ENCODE data around the gene GLTPD2.
"Not testable (repeated sequence)": the region's sequence is repeated elsewhere in the genome, so short reads cannot be mapped to it uniquely, and the experiment has no call there.

The GLTPD2 gene

GRCh38 chr17:4808378-4808767 lies 19.6 kb downstream of the GLTPD2 start:
- DNase-seq (ENCODE audit: low spot score) = no peak

- no peak for DNase-seq (ENCODE audit: low spot score)
These were observed 22.0 kb downstream of the GLTPD2 start for GRCh38 chr17:4810696-4811290.

DNA sequence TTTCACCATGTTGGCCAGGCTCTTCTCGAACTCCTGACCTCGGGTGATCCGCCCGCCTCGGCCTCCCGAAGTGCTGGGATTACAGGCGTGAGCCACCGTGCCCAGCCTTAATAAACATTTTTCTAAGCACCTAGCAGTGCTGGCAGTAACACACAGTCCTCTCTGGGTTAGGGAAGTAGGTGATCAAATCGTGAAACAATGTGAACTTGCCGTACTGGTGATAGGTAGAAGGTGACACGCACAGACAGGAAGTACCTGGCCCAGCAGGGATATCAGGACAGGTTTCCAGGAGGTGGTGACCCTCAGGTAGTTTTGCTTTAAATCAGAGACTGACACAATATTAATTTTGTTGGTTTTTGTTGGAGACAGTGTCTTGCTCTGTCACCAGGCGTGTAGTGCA lies 22.7 kb downstream of the GLTPD2 start:
- no peak for DNase-seq (ENCODE audit: low spot score)

DNA sequence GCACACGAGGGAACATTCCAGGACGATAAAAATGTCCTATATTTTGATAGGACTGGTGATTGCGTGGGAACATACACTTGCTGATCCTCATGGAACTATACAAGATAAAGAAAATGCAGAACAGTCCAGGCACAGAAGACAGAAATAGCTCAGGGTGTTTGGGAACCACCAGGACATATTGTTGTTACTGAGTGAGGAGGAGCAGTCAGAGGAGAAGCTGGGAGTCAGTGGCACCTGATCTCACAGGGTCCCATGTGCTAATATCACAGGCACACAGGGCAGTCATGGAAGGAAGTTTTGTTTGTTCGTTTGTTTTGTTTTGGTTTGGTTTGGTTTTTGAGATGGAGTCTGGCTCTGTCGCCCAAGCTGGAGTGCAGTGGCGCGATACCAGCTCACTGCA lies 23.9 kb downstream of the GLTPD2 start:
- DNase-seq (ENCODE audit: low spot score) = no peak

- no peak for DNase-seq (ENCODE audit: low spot score)
These were observed 26.4 kb downstream of the GLTPD2 start for GRCh38 chr17:4815043-4815675.

DNA sequence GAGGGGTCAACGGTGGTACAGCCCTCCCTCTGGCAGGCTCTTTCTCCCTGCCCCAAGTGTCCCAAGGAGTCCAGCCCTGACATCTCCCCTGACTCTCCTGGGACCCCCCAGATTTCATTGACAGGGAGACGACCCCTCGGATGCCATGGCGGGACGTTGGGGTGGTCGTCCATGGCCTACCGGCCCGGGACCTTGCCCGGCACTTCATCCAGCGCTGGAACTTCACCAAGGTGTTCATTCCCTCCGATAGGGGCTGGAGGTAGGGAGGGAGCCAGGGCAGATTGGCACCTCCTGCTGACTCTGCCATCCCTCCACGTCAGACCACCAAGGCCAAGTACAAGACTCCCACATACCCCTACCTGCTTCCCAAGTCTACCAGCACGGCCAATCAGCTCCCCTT lies 28.1 kb downstream of the GLTPD2 start:
- DNase-seq (ENCODE audit: low spot score) = no peak

DNA sequence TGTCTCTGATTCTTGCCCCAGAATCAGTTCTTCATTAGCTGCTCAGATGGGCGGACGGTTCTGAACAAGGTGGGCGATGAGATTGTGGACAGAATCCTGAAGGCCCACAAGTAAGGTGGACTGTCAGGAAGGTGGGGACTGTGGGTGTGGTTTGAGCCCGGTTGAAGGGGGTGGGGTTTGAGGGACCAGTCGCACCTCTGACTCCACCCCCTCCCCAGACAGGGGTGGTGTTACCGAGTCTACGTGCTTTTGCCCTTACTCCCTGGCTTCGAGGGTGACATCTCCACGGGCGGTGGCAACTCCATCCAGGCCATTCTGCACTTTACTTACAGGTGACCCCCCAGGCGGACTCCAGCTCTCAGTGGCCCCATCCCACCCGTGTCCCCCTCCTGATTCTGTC lies 29.5 kb downstream of the GLTPD2 start:
- no peak for DNase-seq (ENCODE audit: low spot score)

DNA sequence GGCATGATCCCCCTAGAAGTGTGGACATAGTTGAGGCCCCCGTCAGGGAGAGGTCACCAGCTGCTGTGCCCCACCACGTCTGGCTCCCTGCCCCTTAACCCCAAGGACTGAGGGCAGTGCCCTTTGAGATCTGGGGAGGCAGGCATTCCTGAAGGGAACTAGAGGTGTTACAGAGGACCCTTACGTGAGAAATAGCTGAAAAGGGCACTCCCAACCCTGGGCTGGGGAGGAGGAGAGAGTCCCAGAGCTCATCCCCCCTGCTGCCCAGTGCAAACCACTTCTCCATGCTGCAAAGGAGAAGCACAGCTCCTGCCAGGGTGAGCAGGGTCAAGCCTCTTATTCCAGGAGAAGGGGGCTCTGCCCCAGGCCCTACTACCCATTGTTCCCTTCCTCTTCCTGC lies 34.1 kb downstream of the GLTPD2 start:
- no peak for DNase-seq (ENCODE audit: low spot score)

- no peak for DNase-seq (ENCODE audit: low spot score)
These were observed 34.8 kb downstream of the GLTPD2 start for GRCh38 chr17:4823373-4824089.

DNA sequence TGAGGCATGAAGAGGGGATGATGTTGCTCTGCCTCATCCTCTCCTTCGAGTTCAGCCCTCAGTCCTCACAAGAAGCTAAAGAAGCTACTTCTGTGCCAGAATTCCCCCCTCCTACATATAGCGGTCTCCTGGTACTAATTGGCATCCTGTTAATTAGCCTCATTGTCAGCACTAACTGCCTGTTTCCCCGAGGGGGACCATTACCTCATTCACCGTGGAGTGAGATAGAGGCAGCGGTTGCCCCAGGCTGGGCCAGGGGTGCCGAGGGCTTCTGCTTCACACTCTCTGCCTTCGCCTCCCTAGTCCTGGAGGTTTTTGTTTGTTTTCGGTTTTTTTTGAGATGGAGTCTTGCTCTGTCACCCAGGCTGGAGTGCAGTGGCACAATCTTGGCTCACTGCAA lies 38.6 kb downstream of the GLTPD2 start:
- DNase-seq (ENCODE audit: low spot score) = no peak

DNA sequence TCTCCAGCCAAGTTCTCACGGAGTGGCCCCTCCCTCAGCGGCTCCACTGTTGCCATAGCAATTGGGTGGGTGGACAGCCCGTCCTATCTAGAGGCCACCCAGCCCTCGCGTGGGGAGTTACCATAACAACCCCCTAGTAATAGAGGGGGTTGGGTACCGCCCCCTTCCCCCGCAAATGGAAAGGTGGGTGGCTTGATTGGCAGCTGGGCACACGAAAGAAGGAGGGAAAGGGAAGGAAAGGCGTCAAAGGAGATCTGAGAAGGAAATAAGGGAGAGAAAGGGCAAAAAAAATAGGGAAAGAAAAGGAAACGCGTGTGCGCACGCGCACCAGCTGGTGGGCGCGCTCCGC lies 44.0 kb downstream of the GLTPD2 start:
- not testable (repeated sequence) for DNase-seq (ENCODE audit: low spot score)

DNA sequence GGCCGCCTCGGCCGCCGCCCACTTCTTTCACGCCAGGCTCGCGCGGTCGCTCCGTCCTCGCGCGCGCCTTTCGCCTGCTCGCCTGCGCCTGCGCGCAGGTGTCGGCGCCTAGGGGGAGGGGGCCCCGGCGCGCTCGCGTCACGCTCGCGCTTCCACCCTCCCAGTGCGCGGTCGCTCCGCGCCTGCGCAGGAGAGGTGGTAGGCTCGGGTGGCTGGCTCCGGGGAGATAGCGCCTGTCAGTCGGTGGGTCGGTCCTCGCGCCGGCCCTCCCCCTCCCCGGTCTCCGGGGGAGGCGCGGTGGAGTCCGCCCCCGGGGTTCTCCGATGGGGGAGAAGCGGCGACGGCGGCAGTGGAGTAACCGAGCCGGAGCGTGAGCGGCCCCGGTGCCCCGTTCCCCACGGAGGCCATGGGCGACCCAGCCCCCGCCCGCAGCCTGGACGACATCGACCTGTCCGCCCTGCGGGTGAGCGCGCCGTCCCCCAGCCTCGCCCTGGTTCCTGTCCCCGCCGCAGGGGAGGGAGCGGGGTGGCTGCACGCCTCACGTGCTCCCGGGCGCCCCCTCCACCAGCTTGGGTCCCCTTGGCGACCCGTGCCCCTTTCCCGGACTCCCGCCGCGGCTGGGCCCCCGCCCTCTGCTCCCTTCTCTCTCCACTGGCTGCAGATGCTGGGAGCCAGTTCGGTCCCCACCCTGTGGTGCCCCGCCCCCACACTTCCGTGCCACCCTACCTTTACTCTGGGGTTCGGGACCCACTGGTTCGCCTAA lies 44.6 kb downstream of the GLTPD2 start, which contains the start of gene MINK1:
Gene MINK1 (plus strand): TSS at position 163 of the 763 bp plus-strand sequence. CDS start 244 bp downstream, at position 407.
- DNase-seq (ENCODE audit: low spot score) = peak; percentile 90

DNA sequence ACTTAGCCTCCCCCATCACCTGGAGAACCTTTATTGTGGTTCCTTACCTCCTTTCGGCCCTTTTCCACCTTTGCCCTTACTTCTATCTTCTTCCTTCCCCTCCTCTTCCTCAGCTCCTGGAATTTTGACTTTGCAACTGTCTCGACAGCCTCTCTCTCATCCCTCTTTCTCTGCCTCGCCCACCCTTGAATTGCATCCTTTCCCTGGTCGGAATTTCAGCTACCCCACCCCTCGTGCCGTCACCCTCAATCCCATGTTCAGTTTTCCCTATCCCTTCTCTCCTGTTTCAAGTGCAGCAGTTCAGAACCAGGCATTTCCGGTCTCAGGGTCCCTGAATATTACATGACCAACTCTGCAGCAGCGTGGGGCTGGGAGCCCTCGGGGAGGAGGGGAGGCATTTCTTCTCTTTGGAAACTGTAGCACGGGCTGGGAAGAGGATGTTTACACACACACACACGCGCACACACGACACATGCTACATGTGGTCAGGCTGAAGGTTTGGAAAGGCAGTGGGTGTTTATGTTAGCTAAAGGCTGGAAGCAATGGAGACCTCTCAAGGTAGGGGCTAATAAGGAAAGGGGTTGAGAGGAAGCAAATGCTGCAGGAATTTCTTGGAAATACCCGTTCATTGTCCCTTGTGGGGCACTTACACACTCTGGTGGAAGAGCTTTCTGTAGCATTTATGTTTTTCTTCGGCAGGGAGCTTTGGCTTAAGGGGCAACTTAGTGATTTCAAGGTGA lies 45.3 kb downstream of the GLTPD2 start:
- DNase-seq (ENCODE audit: low spot score) = no peak

DNA sequence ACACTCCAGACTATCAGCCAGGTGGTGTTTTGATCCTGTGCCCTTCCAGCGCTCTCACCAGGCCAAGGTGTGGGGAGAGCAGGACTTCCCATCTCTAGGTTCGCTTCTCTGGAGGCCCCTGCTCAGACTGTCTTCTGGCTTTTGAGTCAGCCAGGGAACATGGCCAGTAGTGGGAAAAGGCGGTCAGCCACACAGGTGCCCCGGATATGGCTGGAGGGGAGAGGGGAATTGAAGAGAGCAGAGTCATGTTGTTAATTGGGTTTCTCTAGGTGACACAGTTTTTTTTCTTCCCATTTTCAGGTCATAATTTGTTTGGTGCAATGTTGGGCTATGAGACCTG lies 45.9 kb downstream of the GLTPD2 start:
- DNase-seq (ENCODE audit: low spot score) = no peak

DNA sequence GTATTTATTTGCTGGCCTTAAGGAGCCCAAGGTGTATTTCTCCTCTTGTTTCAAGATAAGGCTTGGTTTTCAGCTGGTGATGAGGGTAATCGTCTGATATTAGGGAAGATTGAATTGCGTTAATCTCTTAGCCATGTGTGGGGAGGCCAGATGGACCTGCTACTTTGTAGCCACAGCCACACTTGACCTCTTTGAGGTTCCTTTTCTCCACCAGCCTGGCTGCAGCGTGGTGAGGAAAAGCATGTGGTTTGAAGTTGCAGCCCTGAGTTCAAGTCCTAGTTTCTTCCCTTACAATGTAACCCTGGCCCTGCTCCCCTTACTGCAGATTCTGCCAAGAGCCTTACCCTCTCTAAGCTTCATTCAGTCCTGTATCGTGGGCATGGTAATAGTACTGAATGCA lies 47.5 kb downstream of the GLTPD2 start:
- no peak for DNase-seq (ENCODE audit: low spot score)

GRCh38 chr17:4837471-4838308 lies 48.9 kb downstream of the GLTPD2 start:
- DNase-seq (ENCODE audit: low spot score) = no peak

GRCh38 chr17:4838309-4838785 lies 49.6 kb downstream of the GLTPD2 start:
- no peak for DNase-seq (ENCODE audit: low spot score)

DNA sequence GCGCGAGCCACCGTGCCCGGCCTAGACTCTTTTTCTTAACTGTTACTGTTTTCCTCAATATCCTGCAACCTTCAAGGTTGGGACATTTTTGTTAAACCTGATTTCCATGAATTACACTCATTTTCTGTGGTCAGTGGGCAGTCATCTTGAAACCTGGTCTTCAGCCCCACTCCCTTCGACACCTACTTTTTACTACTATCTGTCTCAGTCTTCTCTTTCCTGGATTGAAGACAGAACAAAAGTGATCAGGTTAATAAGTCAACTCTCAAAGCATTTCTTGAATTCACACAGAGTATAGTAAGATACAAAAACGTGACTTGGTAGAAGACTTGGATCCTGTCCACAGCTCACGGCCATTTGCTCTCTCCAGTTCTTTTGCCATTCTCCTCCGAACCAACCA lies 50.5 kb downstream of the GLTPD2 start:
- no peak for DNase-seq (ENCODE audit: low spot score)

Measured in CD4-positive, alpha-beta T cell treated with Interleukin-6 at 100 ng/mL for 8 hours (primary cell).